Endometrial microvascular endothelial cells (primary cell): Measurements from ENCODE around the gene GAS1. TPM values are rescaled to one million over a fixed set of nuclear protein-coding genes. Genes with fewer than 3 reads are reported as not detected.

ENCODE experiments used
- in situ Hi-C: cut with HindIII; loops from 2 replicates; pipeline ENCODE4 v1.10.0; 2017; ENCODE audit warnings: low sequenced_read_pairs, low pct_unique_long_range_greater_than_20kb; ENCODE audit errors: inconsistent ontology term
- total RNA-seq: library from RNA; depleted of rRNA; stranded (reverse); fragments of >200 nt; gene quantifications from one replicate; pipeline ENCODE4 v1.2.3, GENCODE V29; 2015; ENCODE audit errors: inconsistent ontology term

GAS1 gene
- total RNA-seq, 1 donor from 2014 or later, result not detected

GRCh38 chr9:86939891-86940290 is 7.4 kb downstream of the GAS1 start:
- in situ Hi-C loops, result no loop called here

- in situ Hi-C loops, result no loop called here
Measured at GRCh38 chr9:86939321-86939720, 8.0 kb downstream of the GAS1 start.

- in situ Hi-C loops, result no loop called here
Measured at GRCh38 chr9:86938780-86939179, 8.5 kb downstream of the GAS1 start.

- in situ Hi-C loops, result no loop called here
Measured at GRCh38 chr9:86926145-86926544, 21.2 kb downstream of the GAS1 start.

GRCh38 chr9:86925686-86926085 is 21.6 kb downstream of the GAS1 start:
- in situ Hi-C loops, result no loop called here

GRCh38 chr9:86924206-86924605 is 23.1 kb downstream of the GAS1 start:
- in situ Hi-C loops, result no loop called here

- in situ Hi-C loops, result no loop called here
Measured at GRCh38 chr9:86921151-86921923, 26.0 kb downstream of the GAS1 start.

GRCh38 chr9:86918556-86918955 is 28.8 kb downstream of the GAS1 start:
- in situ Hi-C loops, result no loop called here

GRCh38 chr9:86912210-86912609 is 35.1 kb downstream of the GAS1 start:
- in situ Hi-C loops, result no loop called here

GRCh38 chr9:86909388-86909787 is 37.9 kb downstream of the GAS1 start:
- in situ Hi-C loops, result no loop called here

GRCh38 chr9:86908261-86908660 is 39.0 kb downstream of the GAS1 start:
- in situ Hi-C loops, result no loop called here

- in situ Hi-C loops, result no loop called here
Measured at GRCh38 chr9:86907346-86907745, 40.0 kb downstream of the GAS1 start.

GRCh38 chr9:86903734-86904085 is 43.6 kb downstream of the GAS1 start:
- in situ Hi-C loops, result no loop called here

GRCh38 chr9:86902991-86903733 is 44.1 kb downstream of the GAS1 start:
- in situ Hi-C loops, result no loop called here

- in situ Hi-C loops, result no loop called here
Measured at GRCh38 chr9:86902586-86902985, 44.7 kb downstream of the GAS1 start.

- in situ Hi-C loops, result no loop called here
Measured at GRCh38 chr9:86902176-86902575, 45.1 kb downstream of the GAS1 start.

- in situ Hi-C loops, result no loop called here
Measured at GRCh38 chr9:86901511-86901910, 45.8 kb downstream of the GAS1 start.
